Mesendoderm (in vitro differentiated cells): ENCODE measurements around the gene CRISPLD2.
"Not testable (repeated sequence)": the region's sequence is repeated elsewhere in the genome, so short reads cannot be mapped to it uniquely, and the experiment has no call there.

Source experiments
- DNase-seq: peaks from one replicate; pipeline ENCODE4 v3.0.0; 2013
- H2AK5ac ChIP-seq: 2 replicates; pipeline ENCODE4 v1.6.1; 2013; ENCODE audit warnings: low read length, inconsistent platforms
- H2BK120ac ChIP-seq: 2 replicates; pipeline ENCODE4 v1.6.1; 2013; ENCODE audit warnings: low read depth, mild to moderate bottlenecking, low read length, moderate library complexity, mixed read lengths
- H2BK15ac ChIP-seq: replicated peaks from 2 replicates; pipeline ENCODE4 v1.6.1; 2013; ENCODE audit warnings: low read depth, mild to moderate bottlenecking, moderate library complexity
- H2BK5ac ChIP-seq: 2 replicates; pipeline ENCODE4 v1.6.1; 2013; ENCODE audit warnings: low read length, inconsistent platforms
- H3K18ac ChIP-seq: 2 replicates; pipeline ENCODE4 v1.6.1; 2013; ENCODE audit warnings: mild to moderate bottlenecking, low read length, mixed read lengths
- H3K23ac ChIP-seq: one replicate; pipeline ENCODE4 v1.6.1; 2013; ENCODE audit warnings: low read length
- H3K27ac ChIP-seq: 2 replicates; pipeline ENCODE4 v1.5.1; 2013; ENCODE audit warnings: low read depth, mild to moderate bottlenecking, inconsistent platforms, low read length, moderate library complexity
- H3K27me3 ChIP-seq: 2 replicates; pipeline ENCODE4 v1.6.1; 2013; ENCODE audit warnings: low read length, control low read depth, mild to moderate bottlenecking, inconsistent platforms; ENCODE audit not compliant: insufficient read depth, poor library complexity
- H3K36me3 ChIP-seq: 2 replicates; pipeline ENCODE4 v1.6.1; 2013; ENCODE audit warnings: low read length, inconsistent platforms; ENCODE audit not compliant: control insufficient read depth, insufficient read depth
- H3K4ac ChIP-seq: one replicate; pipeline ENCODE4 v1.6.1; 2013; ENCODE audit warnings: low read depth, mild to moderate bottlenecking, low read length, moderate library complexity
- H3K4me1 ChIP-seq: 2 replicates; pipeline ENCODE4 v1.6.1; 2013; ENCODE audit warnings: low read depth, low read length, inconsistent platforms; ENCODE audit not compliant: control insufficient read depth
- H3K4me2 ChIP-seq: 2 replicates; pipeline ENCODE4 v1.6.1; 2013; ENCODE audit warnings: low read length
- H3K4me3 ChIP-seq: 2 replicates; pipeline ENCODE4 v1.5.1; 2013; ENCODE audit warnings: mild to moderate bottlenecking, low read length
- H3K56ac ChIP-seq: one replicate; pipeline ENCODE4 v1.6.1; 2013; ENCODE audit warnings: low read length
- H3K79me1 ChIP-seq: 2 replicates; pipeline ENCODE4 v1.6.1; 2013; ENCODE audit warnings: low read length, inconsistent platforms
- H3K79me2 ChIP-seq: 2 replicates; pipeline ENCODE4 v1.6.1; 2013; ENCODE audit warnings: mild to moderate bottlenecking, low read length; ENCODE audit not compliant: control insufficient read depth, insufficient read depth
- H3K9ac ChIP-seq: 2 replicates; pipeline ENCODE4 v1.6.1; 2013; ENCODE audit warnings: low read length, inconsistent platforms
- H4K5ac ChIP-seq: one replicate; pipeline ENCODE4 v1.6.1; 2013; ENCODE audit warnings: low read length
- H4K8ac ChIP-seq: one replicate; pipeline ENCODE4 v1.6.1; 2013; ENCODE audit warnings: low read depth, mild to moderate bottlenecking, control low read depth, low read length, moderate library complexity
- WGBS: extraction: QIAGEN DNeasy Blood & Tissue Kit; methylation state at CpG from one replicate; pipeline ENCODE4 v1.1.7; 2013; ENCODE audit warnings: low lambda C conversion rate, missing lambda C conversion rate; ENCODE audit not compliant: insufficient coverage; ENCODE audit errors: extremely low coverage; 5-methylcytosine and 5-hydroxymethylcytosine counted together

CRISPLD2 gene

DNA sequence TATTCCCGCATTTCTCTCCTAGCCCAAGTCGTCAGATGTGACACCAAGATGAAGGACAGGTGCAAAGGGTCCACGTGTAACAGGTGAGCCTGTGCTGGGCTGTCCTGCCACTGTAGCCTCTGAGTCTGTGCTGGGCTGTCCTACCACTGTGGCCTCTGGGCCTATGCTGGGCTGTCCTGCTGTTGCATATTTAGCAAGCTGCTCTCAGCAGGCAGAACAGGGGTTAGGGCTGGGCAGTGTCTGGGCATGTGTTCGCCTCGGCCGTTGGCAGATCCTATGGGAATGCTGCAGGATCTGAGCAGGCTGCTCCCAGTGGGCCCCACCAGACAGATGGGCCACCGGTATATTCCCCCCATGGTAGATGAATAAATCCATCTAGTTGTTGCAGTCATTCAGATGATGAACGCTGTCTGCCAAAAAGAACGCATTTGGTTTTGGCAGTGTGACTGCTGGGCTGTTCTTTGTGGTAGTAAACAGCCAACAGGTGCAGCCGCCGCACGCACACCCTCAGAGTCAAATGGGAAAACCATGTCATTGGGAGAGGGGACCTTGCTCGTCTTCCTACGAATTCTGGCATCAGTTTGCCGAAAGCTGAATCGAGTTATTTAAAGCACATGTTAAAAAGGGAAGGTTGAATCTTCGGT, 49.2 kb downstream of the CRISPLD2 start:
- Histone ChIP-seq H3K4me3 (no peak overlapping the region), H3K79me2 (no peaks in the 10 kb centered on the region), H2BK15ac (no peak overlapping the region), H2AK5ac (no peak overlapping the region), H4K5ac (no peak overlapping the region), H3K23ac (no peak overlapping the region), H3K36me3 (no peaks in the 10 kb centered on the region), H3K18ac (no peak overlapping the region), H3K27ac (no peak overlapping the region), H2BK5ac (no peak overlapping the region), H3K9ac (no peak overlapping the region), H4K8ac (no peak overlapping the region), H3K4me2 (no peak overlapping the region), H3K27me3 (no peaks in the 10 kb centered on the region), H3K79me1 (no peaks in the 10 kb centered on the region), H3K4me1 (no peaks in the 10 kb centered on the region), H2BK120ac (no peak overlapping the region), H3K4ac (no peak overlapping the region), H3K56ac (no peak overlapping the region)
- no CpG with 5 or more reads among the region's 17 CpGs for WGBS
- no peak for DNase-seq

DNA sequence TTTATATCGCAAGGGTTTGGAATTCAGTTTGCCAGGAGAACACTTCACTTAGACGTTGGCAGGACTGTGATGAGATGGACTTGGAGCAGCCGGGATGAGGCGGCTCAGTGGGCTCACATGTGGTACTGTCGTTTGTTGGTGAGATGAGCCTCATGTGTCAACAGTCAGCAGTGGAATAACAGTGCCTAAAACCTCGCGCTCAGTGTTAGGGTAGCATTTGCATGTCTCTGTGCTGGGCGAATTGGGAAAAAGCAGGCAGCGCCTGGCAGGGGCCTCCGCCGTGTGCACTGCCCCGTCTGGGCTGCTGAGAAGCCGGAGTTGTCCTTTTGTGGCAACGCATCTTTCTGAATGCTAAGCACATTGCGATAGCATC, 49.7 kb downstream of the CRISPLD2 start:
- WGBS: no CpG with 5 or more reads among the region's 15 CpGs
- H3K27ac ChIP-seq: no peak overlapping the region
- no peak for DNase-seq

DNA sequence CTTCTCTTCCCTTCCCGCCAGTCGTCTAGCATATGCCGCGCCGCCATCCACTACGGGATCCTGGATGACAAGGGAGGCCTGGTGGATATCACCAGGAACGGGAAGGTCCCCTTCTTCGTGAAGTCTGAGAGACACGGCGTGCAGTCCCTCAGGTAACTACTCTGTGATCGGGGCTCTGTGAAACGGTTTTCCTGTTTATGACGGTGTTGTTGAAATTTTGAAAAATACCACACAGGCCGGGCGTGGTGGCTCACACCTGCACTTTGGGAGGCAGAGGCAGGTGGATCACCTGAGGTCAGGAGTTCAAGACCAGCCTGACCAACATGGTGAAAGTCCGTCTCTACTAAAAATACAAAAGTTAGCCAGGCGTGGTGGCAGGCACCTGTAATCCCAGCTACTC, 53.2 kb downstream of the CRISPLD2 start:
- not testable (repeated sequence) for H3K36me3 ChIP-seq, H3K4me2 ChIP-seq, H4K8ac ChIP-seq, H2BK5ac ChIP-seq, H3K18ac ChIP-seq, H3K27me3 ChIP-seq, H3K56ac ChIP-seq, H3K9ac ChIP-seq, DNase-seq, H3K23ac ChIP-seq, H3K79me1 ChIP-seq, H3K79me2 ChIP-seq, H3K4ac ChIP-seq, H3K4me1 ChIP-seq, H3K27ac ChIP-seq, H3K4me3 ChIP-seq, H2BK120ac ChIP-seq, H4K5ac ChIP-seq, H2AK5ac ChIP-seq, H2BK15ac ChIP-seq
- WGBS: no CpG with 5 or more reads among the region's 17 CpGs

More for the DNA sequence above, 49.7 kb downstream of the CRISPLD2 start:
- Histone ChIP-seq H3K23ac (no peak overlapping the region), H3K4ac (no peak overlapping the region), H4K8ac (no peak overlapping the region), H2BK120ac (no peak overlapping the region), H3K4me1 (no peaks in the 10 kb centered on the region), H3K36me3 (no peaks in the 10 kb centered on the region), H3K4me2 (no peak overlapping the region), H2BK15ac (no peak overlapping the region), H3K79me2 (no peaks in the 10 kb centered on the region), H3K4me3 (no peak overlapping the region), H3K18ac (no peak overlapping the region), H3K56ac (no peak overlapping the region), H2BK5ac (no peak overlapping the region), H3K27me3 (no peaks in the 10 kb centered on the region), H3K9ac (no peak overlapping the region), H2AK5ac (no peak overlapping the region), H3K79me1 (no peaks in the 10 kb centered on the region), H4K5ac (no peak overlapping the region)

DNA sequence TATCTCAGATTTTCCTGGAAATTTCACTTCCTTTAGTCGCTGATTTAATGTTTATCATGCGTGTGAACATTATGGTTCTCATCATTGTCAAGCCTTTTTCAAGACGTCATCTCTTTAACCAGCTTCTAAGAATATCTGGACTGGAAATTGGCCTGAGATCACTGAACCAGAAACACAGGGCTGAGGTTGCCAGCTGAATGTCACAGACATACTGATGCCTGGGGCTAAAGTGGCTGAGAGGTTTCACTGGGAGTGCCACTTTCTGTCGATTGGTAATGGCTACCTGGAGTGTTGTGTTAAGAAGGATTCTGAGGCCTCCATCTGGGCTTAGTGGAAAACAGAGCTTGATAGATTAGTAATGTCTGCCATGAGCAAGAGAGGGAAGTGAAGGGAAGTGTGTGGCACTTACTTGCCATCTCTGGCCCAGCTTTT, 54.2 kb downstream of the CRISPLD2 start:
- Histone ChIP-seq H3K27ac (no peak overlapping the region), H4K8ac (no peak overlapping the region), H3K18ac (no peak overlapping the region), H2BK15ac (no peak overlapping the region), H3K9ac (no peak overlapping the region), H3K79me1 (no peaks in the 10 kb centered on the region), H3K4me3 (no peak overlapping the region), H3K27me3 (no peaks in the 10 kb centered on the region), H3K79me2 (no peaks in the 10 kb centered on the region), H4K5ac (no peak overlapping the region), H2BK120ac (no peak overlapping the region), H3K4me2 (no peak overlapping the region), H3K23ac (no peak overlapping the region), H3K4me1 (no peaks in the 10 kb centered on the region), H3K56ac (no peak overlapping the region), H2BK5ac (no peak overlapping the region), H3K36me3 (no peaks in the 10 kb centered on the region), H2AK5ac (no peak overlapping the region), H3K4ac (no peak overlapping the region)
- DNase-seq: peak; percentile 27
- WGBS: no CpG with 5 or more reads among the region's 4 CpGs

DNA sequence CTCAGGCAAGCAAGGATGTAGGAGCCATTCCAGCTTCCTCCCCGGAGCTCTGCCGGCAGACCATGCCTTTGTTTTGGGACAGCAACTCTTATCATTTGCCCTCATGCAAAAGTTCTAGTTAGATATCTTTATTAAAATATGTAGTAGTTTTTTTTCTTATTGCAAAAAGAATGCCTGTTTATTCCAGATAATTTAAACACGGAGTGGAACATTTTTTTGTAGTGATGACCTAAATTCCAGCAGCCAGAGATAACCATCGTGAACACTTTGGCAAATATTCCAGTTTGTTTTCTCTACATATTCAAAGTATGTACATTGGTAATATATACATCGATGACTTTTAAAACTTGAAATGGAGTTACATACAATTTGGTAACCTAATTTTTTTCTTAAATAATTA, 54.8 kb downstream of the CRISPLD2 start:
- no peak overlapping the region for H3K4ac ChIP-seq
- no peak overlapping the region for H2BK5ac ChIP-seq
- H2AK5ac ChIP-seq: no peak overlapping the region
- H3K23ac ChIP-seq: no peak overlapping the region
- no peaks in the 10 kb centered on the region for H3K79me2 ChIP-seq
- DNase-seq: no peak
- no peak overlapping the region for H3K56ac ChIP-seq
- H3K4me2 ChIP-seq: no peak overlapping the region
- H2BK120ac ChIP-seq: no peak overlapping the region
- no peak overlapping the region for H3K4me3 ChIP-seq
- H4K5ac ChIP-seq: no peak overlapping the region
- no peak overlapping the region for H3K18ac ChIP-seq
- no peaks in the 10 kb centered on the region for H3K4me1 ChIP-seq
- no peak overlapping the region for H3K27ac ChIP-seq
- H2BK15ac ChIP-seq: no peak overlapping the region
- H3K9ac ChIP-seq: no peak overlapping the region
- WGBS: no CpG with 5 or more reads among the region's 5 CpGs
- H3K36me3 ChIP-seq: no peaks in the 10 kb centered on the region
- H3K27me3 ChIP-seq: no peaks in the 10 kb centered on the region
- H4K8ac ChIP-seq: no peak overlapping the region
- H3K79me1 ChIP-seq: no peaks in the 10 kb centered on the region

DNA sequence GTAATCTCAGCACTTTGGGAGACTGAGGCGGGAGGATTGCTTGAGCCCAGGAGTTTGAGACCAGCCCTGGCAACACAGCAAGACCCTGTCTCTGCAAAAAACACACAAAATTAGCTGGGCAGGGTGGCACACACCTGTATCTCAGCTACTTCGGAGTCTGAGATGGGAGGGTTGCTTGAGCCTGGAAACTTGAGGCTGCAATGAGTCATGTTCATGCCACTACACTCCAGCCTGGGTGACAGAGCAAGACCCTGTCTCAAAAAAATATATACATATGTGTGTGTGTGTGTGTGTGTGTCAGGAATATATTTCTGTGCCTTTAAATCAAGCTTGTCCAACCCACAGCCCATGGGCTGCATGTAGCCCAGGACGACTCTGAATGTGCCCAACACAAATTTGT, 55.2 kb downstream of the CRISPLD2 start:
- no peak overlapping the region for H3K9ac ChIP-seq
- no peaks in the 10 kb centered on the region for H3K36me3 ChIP-seq
- no peak overlapping the region for H3K4me3 ChIP-seq
- H3K4me1 ChIP-seq: no peaks in the 10 kb centered on the region
- no peak overlapping the region for H2BK120ac ChIP-seq
- H3K79me1 ChIP-seq: no peaks in the 10 kb centered on the region
- no peak overlapping the region for H3K23ac ChIP-seq
- no peak for DNase-seq
- no peak overlapping the region for H3K4me2 ChIP-seq
- H3K18ac ChIP-seq: no peak overlapping the region
- no peak overlapping the region for H4K5ac ChIP-seq
- H3K27ac ChIP-seq: no peak overlapping the region
- H2BK15ac ChIP-seq: no peak overlapping the region
- H3K4ac ChIP-seq: no peak overlapping the region
- H2BK5ac ChIP-seq: no peak overlapping the region
- H3K27me3 ChIP-seq: no peaks in the 10 kb centered on the region
- no peak overlapping the region for H3K56ac ChIP-seq
- no CpG with 5 or more reads among the region's 3 CpGs for WGBS
- no peaks in the 10 kb centered on the region for H3K79me2 ChIP-seq
- no peak overlapping the region for H2AK5ac ChIP-seq
- H4K8ac ChIP-seq: no peak overlapping the region
